Panc1 (cell line): Measurements from ENCODE around the gene CEP170.
"Not testable (repeated sequence)": the region's sequence is repeated elsewhere in the genome, so short reads cannot be mapped to it uniquely, and the experiment has no call there.

Experiments used
- CTCF ChIP-seq: fragments of 450-650 bp; IDR thresholded peaks from 2 replicates; pipeline ENCODE4 v1.5.1; 2017; ENCODE audit warnings: mild to moderate bottlenecking
- POLR2AphosphoS5 ChIP-seq: IDR thresholded peaks from 2 replicates; pipeline ENCODE4 v1.6.1; 2012; ENCODE audit warnings: mild to moderate bottlenecking, low read depth, low read length, moderate library complexity
- REST ChIP-seq, 2 experiments: IDR thresholded peaks; 2 replicates each; pipeline ENCODE4 v1.6.1; 2011 to 2012; ENCODE audit warnings: low read depth in 2 of 2, control low read depth in 1 of 2, low read length in 1 of 2, mild to moderate bottlenecking in 1 of 2, moderate library complexity in 1 of 2; ENCODE audit not compliant: insufficient read depth in 1 of 2

GRCh38 chr1:243121939-243122338 is 133.1 kb downstream of the CEP170 start:
- not testable (repeated sequence) for TF ChIP-seq CTCF; POLR2AphosphoS5; REST (IDR thresholded peaks at IDR 0.05; ENCODE audit: insufficient read depth in 1 of 2, low read depth in 2 of 2, low read length in 1 of 2)
